DMS53 treated with DMSO at 0.1 percent for 48 hours (cell line): Measurements from ENCODE around the gene POLR3GL.

Source experiments
- DNase-seq: peaks from one replicate; lab custom pipeline; 2025; ENCODE audit not compliant: unreplicated experiment; lab: John Stamatoyannopoulos, UW

POLR3GL gene

DNA sequence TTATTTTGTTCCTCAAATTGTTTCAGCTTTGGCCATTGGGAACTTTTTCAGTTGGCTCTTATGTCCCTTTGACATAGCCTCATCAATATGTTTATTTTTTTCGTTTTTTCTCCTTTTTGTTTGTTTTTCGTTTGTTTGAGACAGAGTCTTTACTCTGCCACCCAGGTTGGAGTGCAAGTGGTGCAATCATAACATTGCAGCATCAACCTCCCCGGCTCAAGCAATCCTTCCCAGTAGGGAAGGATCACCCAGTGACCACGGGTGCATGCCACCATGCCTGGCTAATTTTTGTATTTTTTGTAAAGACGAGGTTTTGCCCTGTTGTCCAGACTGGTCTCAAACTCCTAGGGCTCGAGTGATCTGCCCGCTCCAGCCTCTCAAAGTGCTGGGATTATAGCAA lies 8.1 kb downstream of the POLR3GL start:
- DNase-seq = no peak

GRCh38 chr1:145974721-145975120 lies 10.2 kb downstream of the POLR3GL start:
- no peak for DNase-seq

GRCh38 chr1:145975216-145975615 lies 10.7 kb downstream of the POLR3GL start:
- no peak for DNase-seq

- DNase-seq = no peak
These were observed 12.5 kb downstream of the POLR3GL start for GRCh38 chr1:145977016-145977415.

DNA sequence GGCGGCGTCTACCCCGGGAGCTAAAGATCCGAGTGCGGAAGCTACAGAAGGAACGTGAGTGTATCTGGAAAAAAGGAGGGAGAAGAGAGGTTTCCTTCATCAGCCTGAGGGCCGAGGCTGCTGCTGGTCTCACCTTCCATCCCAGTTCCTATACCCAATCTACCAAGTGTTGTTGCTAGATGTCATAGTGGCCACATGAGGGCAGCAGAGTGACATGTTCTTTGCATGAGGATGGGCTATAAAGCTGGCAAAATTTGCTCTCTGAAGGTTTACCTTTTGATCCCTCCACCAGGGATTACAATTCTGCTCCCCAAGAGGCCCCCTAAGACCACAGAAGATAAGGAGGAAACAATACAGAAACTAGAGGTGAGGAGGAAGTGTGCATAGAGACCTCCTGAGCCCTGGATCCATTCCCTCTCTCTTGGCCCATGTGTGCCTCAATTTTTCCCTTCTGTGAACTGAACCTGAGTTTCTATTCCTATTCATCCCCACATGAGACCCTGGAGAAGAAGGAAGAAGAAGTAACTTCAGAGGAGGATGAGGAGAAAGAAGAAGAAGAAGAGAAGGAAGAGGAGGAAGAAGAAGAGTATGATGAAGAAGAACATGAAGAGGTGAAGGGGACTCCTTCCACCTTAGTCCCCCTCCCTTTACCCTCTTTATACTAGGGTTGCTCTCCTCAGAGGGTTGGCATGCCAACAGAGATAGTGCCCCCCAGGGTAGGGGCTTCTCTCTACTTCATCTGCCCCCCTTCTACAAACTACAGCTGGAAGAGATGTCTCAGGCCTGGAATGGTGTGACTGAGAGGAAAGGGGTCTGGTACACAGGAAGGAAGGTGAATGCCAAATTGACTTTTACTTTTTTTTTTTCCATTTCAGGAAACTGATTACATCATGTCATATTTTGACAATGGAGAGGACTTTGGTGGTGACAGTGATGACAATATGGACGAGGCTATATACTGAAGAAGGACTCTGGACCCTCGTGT lies 13.3 kb downstream of the POLR3GL start:
- DNase-seq = peak; percentile 88

DNA sequence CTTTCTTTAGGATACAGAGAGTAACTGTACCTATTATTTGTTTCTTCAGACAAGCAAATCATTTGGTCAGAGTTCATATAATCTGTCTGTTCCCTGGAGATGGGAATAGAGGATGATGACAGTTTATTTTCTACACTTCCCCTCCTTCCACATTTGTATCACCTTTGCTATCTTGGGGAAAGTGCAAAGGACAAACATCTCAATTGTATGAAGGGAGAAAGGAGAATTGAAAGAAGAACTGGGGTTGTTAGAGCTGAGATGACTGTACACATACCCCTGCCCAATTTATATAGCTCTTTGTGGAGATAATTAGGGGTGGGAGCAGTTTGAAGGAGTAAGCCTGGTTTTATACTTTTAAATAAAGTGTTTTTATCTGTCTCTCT lies 14.0 kb downstream of the POLR3GL start:
- no peak for DNase-seq

GRCh38 chr1:145978854-145979745 lies 14.6 kb downstream of the POLR3GL start:
- DNase-seq = peak; percentile 98

DNA sequence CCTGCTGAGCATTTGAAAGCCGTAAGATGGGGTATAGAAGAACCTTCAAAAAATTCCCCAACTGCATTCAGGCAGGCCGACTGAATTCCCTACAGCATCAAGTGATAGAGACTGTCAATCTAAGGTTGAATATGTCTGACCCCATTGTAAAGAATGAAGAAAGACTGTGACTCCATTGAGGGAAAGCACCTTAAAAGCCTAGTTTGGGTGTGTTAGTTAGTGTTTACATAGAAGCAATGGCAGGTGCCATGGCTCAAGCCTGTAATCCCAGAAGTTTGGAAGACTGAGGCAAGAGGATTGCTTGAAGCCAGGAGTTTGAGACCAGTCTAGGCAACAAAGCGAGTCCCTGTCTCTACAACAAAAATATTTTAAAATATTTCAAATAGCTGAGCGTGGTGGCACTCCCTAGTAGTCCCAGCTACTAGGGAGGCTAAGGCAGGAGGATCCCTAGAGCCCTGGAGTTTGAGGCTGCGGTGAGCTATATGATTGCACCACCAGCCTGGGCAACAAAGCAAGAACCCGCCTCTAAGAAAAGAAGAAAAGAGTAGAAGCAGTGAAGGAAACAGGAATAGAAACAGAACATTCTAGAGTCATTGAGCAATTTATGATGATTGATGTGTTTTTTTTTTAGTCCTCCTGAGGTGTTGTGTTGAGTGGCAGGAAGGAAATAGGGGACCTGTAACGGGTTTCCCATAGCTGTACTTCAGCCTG lies 15.4 kb downstream of the POLR3GL start:
- DNase-seq = no peak

DNA sequence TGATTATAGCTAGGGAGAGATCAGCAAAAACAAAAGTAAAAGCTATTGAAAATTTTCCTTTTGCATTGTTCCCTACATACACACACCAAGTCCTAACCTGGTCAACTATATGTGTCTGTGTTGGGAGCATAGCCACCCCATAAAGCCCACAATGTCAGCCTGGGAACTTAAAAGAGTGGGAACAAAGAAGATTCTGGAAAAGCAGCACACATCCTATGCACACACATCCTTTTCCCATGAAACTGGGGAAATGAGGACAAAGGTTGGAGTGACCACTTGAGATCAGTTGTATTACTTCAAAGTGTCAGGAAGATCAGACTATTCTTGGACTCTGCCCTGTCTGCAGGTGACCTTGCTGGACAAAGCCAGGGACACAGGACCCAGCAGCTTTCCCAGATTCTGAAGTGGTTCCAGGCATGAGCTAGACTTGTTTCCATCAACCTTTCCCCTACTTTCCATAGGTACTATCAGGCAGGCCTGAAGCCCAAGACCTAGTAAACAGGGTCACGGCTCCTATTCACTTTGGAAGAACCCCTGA lies 16.0 kb downstream of the POLR3GL start:
- no peak for DNase-seq

- no peak for DNase-seq
These were observed 17.7 kb downstream of the POLR3GL start for GRCh38 chr1:145982010-145982723.

DNA sequence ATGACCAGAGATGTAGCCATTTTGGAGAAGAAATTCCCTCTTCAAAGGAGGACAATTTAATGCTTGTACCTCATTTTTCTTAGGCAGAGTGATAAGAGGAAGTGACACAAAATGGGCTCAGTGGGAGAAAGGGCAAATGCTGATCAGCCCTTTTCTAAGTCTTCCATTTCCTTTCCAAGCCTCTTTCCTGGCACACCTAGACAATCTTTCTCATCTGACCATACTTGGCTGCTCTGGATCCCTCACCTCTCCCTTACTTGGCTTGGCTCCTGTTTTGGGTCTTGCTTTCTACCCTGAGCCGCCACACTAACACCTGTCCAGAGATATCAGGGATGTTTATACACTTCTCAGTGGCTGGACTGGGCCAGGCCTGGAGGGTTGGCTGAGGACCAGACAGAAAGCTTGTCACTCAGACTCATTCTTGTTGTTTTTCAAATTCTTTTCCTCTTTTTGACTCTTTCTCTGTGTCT lies 18.8 kb downstream of the POLR3GL start:
- no peak for DNase-seq

GRCh38 chr1:145983960-145984830 lies 19.7 kb downstream of the POLR3GL start:
- no peak for DNase-seq

DNA sequence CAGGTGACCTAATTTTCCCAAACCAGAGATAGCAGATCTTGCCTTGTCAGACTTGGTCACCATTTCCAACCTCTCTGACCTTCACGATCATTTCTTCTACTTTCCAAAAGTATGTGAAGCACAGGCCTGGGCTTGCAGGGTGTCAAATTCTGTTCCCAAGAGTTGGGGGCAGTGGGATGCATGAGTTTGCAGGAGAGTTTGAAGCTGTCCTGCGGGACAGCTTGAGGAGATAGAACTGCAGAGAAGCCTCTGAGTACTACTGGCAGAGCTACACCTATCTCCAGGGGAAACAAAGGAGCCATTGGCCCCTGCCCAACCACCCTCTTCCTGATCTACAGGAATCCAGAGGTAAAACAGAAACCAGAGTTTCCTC lies 20.6 kb downstream of the POLR3GL start:
- no peak for DNase-seq

- peak; percentile 90 for DNase-seq
These were observed 21.3 kb downstream of the POLR3GL start for GRCh38 chr1:145985502-145986439.

DNA sequence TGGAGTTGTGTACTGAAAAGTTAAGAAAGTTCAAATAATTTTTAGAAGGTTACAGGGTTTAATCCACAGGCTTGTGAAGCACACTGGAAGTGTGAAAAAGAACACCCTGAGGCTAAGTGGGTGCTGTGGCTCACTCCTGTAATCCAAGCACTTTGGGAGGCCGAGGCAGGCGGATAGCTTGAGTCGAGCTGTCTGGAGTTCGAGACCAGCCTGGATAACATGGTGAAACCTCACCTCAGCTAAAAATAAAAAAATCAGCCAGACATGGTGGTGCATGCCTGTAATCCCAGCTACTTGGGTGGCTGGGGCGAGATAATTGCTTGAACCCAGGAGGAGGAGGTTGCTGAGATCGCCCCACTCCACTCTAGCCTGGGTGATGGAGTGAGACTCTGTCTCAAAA lies 22.1 kb downstream of the POLR3GL start:
- no peak for DNase-seq

GRCh38 chr1:145987926-145988325 lies 23.4 kb downstream of the POLR3GL start:
- no peak for DNase-seq

GRCh38 chr1:145988773-145989172 lies 24.3 kb downstream of the POLR3GL start:
- no peak for DNase-seq

- DNase-seq = no peak
These were observed 25.9 kb downstream of the POLR3GL start for GRCh38 chr1:145990249-145990855.
